ENCODE results near the gene LRP1B. TPM values are rescaled to one million over a fixed set of nuclear protein-coding genes. Genes with fewer than 3 reads are reported as not detected.
"Not testable (repeated sequence)": the region's sequence is repeated elsewhere in the genome, so short reads cannot be mapped to it uniquely, and the experiment has no call there.

Gene LRP1B
- total RNA-seq, 8 experiments from 2014 or later = 0.04 to 31.2 (median 11.5) TPM

DNA sequence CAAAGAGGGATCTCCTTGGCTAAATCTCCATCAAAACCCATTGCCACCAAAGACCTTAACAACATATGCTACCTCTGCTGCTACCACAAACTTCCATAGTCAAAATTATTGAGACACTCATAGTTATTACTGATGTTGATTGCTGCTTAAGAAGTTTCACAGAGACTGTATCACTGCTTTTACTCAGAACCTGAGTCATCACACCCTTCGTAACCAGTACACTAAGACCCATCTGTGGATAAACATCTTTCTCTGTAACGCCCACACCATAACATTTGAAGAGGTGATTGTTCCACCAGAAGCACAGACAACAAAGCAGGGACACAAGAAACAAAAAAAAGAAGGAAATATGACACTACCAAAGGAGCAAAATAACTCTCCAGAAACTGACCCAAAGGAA, 1563.1 kb downstream of the LRP1B start:
- in situ Hi-C loops (cut with MboI; ENCODE audit: low pct_unique_long_range_greater_than_20kb in 2 of 9, low sequenced_read_pairs in 9 of 9, unreplicated experiment in 9 of 9) = no loop called here
- Histone ChIP-seq H3K4me1 (replicated peaks in 1 of 2) (peaks cover 0 to 4% of the 10 kb centered on the region in 2 donors), H3K27ac (no peak overlapping the region), H3K4me3 (no peak overlapping the region)
- WGBS, 10 experiments = 45 to 100% (median 93%) methylated on average over 1 to 2 of the region's 2 CpGs
- no peak for ATAC-seq (replicated peaks in 6 of 8)

GRCh38 chr2:140565756-140566155, 1565.1 kb downstream of the LRP1B start:
- 83% methylated on average over 1 of the region's 3 CpGs; no CpG with 5 or more reads in 9 of the 10 experiments for WGBS, 10 experiments
- Histone ChIP-seq H3K4me3 (no peak overlapping the region), H3K27ac (no peak overlapping the region), H3K4me1 (replicated peaks in 1 of 2) (peaks cover 0 to 4% of the 10 kb centered on the region in 2 donors)
- in situ Hi-C loops (cut with MboI; ENCODE audit: low pct_unique_long_range_greater_than_20kb in 2 of 9, low sequenced_read_pairs in 9 of 9, unreplicated experiment in 9 of 9) = no loop called here
- no peak for ATAC-seq (replicated peaks in 6 of 8)

DNA sequence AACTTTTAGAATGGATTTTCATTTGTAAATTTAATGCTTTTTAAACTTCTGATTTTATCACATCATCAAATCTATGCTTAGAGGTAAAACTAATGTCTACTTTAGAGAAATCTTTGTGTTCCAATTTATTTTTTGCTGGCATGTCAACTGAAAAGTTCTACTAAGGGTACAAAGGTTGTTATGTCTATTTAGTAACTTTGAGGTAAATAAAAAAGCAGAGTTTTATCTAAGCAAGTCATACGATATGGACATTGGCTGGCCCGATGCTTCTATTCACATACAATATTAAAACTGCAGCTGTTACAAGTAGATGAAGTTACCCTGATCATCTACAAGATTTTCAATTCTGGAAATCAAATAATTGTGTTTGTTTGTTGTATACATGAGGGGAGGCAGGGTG, 1575.1 kb downstream of the LRP1B start:
- no peak overlapping the region for H3K4me3 ChIP-seq
- peaks cover 12 to 21% of the 10 kb centered on the region in 2 donors for H3K4me1 ChIP-seq (replicated peaks in 1 of 2)
- in situ Hi-C loops (cut with MboI; ENCODE audit: low pct_unique_long_range_greater_than_20kb in 2 of 9, low sequenced_read_pairs in 9 of 9, unreplicated experiment in 9 of 9) = no loop called here
- no peak for ATAC-seq (replicated peaks in 6 of 8)
- 82 to 100% (median 100%) methylated on average over 1 to 2 of the region's 2 CpGs; no CpG with 5 or more reads in 2 of the 10 experiments for whole genome bisulfite sequencing, 10 experiments
- H3K27ac ChIP-seq = no peak overlapping the region

- Histone ChIP-seq H3K27ac (no peak overlapping the region), H3K4me1 (replicated peaks in 1 of 2) (peaks cover 12 to 24% of the 10 kb centered on the region in 2 donors), H3K4me3 (no peak overlapping the region)
- WGBS, 10 experiments = 43 to 100% (median 97%) methylated on average over 2 to 3 of the region's 3 CpGs; no CpG with 5 or more reads in 1 of the 10 experiments
- in situ Hi-C loops (cut with MboI; ENCODE audit: low pct_unique_long_range_greater_than_20kb in 2 of 9, low sequenced_read_pairs in 9 of 9, unreplicated experiment in 9 of 9) = no loop called here
- no peak for ATAC-seq (replicated peaks in 6 of 8)
Observed at GRCh38 chr2:140552634-140553033, 1578.2 kb downstream of the LRP1B start.

DNA sequence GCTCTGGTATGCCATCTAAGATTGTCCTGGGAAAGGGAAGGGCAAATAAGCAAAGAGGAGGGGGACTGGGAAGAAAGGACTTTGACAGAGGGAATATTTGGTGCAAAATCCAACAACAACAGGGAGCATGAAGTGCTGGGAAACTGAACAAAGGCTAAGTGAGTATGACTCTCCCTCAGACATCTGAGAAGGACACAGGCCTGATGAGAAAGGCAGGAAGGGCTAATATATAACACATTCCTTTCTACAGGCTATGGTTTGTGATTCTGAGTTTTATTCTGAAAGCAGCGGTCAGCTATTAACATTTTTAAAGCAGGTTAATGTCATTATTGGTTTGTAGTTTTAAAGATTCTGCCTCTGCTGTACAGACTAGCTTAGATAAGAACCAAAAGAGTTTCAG, 1579.5 kb downstream of the LRP1B start:
- 29 to 86% (median 60%) methylated on average over 1 of the region's 1 CpG; no CpG with 5 or more reads in 1 of the 10 experiments for WGBS, 10 experiments
- Histone ChIP-seq H3K27ac (peak overlapping the region in 1 of 2 donors; percentile 19), H3K4me1 (replicated peaks in 1 of 2) (peaks cover 12 to 24% of the 10 kb centered on the region in 2 donors), H3K4me3 (no peak overlapping the region)
- ATAC-seq (replicated peaks in 6 of 8) = peak in 5 of 8 experiments; percentile 43 to 85 (median 46)
- in situ Hi-C loops (cut with MboI; ENCODE audit: low pct_unique_long_range_greater_than_20kb in 2 of 9, low sequenced_read_pairs in 9 of 9, unreplicated experiment in 9 of 9) = no loop called here

DNA sequence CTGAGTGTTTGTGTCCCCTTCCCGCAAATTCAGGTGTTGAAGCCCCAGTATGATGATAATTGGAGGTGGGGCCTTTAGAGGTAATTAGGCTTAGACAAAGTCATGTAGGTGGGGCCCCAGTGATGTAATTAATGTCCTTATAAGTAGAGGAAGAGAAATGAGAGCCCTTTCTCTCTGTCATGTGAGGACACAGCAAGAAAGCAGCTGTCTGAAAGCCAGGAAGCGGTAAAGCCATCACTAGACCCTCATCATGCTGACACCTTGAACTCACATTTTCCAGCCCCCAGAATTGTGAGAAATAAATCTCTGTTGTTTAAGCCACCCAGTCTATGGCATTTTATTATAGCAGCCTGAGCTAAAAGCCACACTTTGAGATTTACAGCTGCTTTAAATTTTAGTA, 1580.0 kb downstream of the LRP1B start:
- Histone ChIP-seq H3K4me3 (no peak overlapping the region), H3K27ac (peak overlapping the region in 1 of 2 donors; percentile 19), H3K4me1 (replicated peaks in 1 of 2) (peaks cover 12 to 24% of the 10 kb centered on the region in 2 donors)
- ATAC-seq (replicated peaks in 6 of 8) = peak in 5 of 8 experiments; percentile 57 to 74 (median 65)
- 33 to 100% (median 67%) methylated on average over 1 to 2 of the region's 2 CpGs; no CpG with 5 or more reads in 5 of the 10 experiments for WGBS, 10 experiments
- in situ Hi-C loops (cut with MboI; ENCODE audit: low pct_unique_long_range_greater_than_20kb in 2 of 9, low sequenced_read_pairs in 9 of 9, unreplicated experiment in 9 of 9) = no loop called here

GRCh38 chr2:140544769-140545168, 1586.0 kb downstream of the LRP1B start:
- ATAC-seq (replicated peaks in 6 of 8); H3K4me3 ChIP-seq; H3K4me1 ChIP-seq (replicated peaks in 1 of 2); H3K27ac ChIP-seq; in situ Hi-C loops (cut with MboI; ENCODE audit: low pct_unique_long_range_greater_than_20kb in 2 of 9, low sequenced_read_pairs in 9 of 9, unreplicated experiment in 9 of 9): not testable (repeated sequence)
- 4 to 43% (median 20%) methylated on average over 1 to 2 of the region's 2 CpGs for whole genome bisulfite sequencing, 10 experiments

DNA sequence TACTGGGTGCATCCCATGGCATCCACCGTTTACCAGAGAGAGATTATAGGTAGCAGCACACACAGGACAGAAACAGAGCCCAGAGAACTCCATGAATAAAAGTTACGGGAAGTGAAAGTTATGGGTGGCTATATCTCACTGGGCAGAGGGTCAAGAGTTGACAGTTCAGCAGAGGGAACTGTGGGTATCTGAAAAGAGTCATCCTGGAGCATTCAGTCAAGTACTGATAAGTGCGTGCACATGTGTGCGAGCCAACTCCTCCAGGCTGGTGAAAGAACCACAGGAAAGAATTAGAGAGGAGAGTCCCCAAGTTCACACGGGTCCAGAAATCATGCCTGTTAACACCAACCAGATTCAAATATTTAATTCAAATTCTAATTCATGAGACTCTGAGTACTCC, 1588.2 kb downstream of the LRP1B start:
- no peak overlapping the region for H3K27ac ChIP-seq
- in situ Hi-C loops (cut with MboI; ENCODE audit: low pct_unique_long_range_greater_than_20kb in 2 of 9, low sequenced_read_pairs in 9 of 9, unreplicated experiment in 9 of 9) = no loop called here
- no peak for ATAC-seq (replicated peaks in 6 of 8)
- WGBS, 10 experiments = 31 to 100% (median 93%) methylated on average over 1 to 4 of the region's 5 CpGs; no CpG with 5 or more reads in 3 of the 10 experiments
- peaks cover 3 to 19% of the 10 kb centered on the region in 2 donors for H3K4me1 ChIP-seq (replicated peaks in 1 of 2)
- no peak overlapping the region for H3K4me3 ChIP-seq

DNA sequence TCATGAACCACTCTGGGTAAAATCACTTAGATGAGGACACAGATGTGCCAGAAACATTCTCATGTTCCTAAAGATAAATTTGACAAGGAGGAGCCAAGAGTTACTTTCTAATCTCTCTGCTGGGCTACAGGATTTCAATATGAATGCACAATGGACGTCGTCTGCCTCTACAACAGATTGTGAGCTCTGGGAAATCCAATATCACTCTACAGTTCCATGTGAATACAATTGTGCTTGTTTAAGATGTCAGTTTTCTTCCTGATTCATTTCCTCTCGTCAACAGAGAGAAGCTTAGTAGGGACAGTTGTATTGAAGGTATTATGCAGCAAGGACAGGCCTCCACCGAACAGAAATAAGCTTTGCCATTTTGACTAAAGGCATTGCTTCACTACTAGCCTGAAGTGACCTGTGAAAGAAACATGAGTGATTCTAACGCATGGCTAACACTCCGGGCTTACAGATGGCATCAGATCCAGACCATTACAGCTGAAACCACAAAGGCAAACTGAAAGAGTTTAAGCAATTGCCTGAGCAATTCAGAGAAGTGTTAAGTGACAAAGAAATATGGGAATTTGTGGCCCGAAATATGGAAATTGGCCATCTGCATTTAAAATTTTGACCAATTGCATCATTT, 1591.5 kb downstream of the LRP1B start:
- Histone ChIP-seq H3K27ac (peak overlapping the region in 1 of 2 donors; percentile 38), H3K4me1 (replicated peaks in 1 of 2) (peaks cover 3 to 19% of the 10 kb centered on the region in 2 donors), H3K4me3 (no peak overlapping the region)
- ATAC-seq (replicated peaks in 6 of 8) = peak in 5 of 8 experiments; percentile 26 to 65 (median 56)
- 33 to 74% (median 53%) methylated on average over 2 to 6 of the region's 7 CpGs; no CpG with 5 or more reads in 1 of the 10 experiments for WGBS, 10 experiments
- in situ Hi-C loops (cut with MboI; ENCODE audit: low pct_unique_long_range_greater_than_20kb in 2 of 9, low sequenced_read_pairs in 9 of 9, unreplicated experiment in 9 of 9) = no loop called here

- H3K27ac ChIP-seq = no peak overlapping the region
- no peak overlapping the region for H3K4me3 ChIP-seq
- ATAC-seq (replicated peaks in 6 of 8) = no peak
- in situ Hi-C loops (cut with MboI; ENCODE audit: low pct_unique_long_range_greater_than_20kb in 2 of 9, low sequenced_read_pairs in 9 of 9, unreplicated experiment in 9 of 9) = no loop called here
- no peaks in the 10 kb centered on the region for H3K4me1 ChIP-seq (replicated peaks in 1 of 2)
- WGBS, 10 experiments = 0 to 92% (median 50%) methylated on average over 1 to 2 of the region's 2 CpGs; no CpG with 5 or more reads in 3 of the 10 experiments
Observed at GRCh38 chr2:140529706-140530105, 1601.1 kb downstream of the LRP1B start.

- Histone ChIP-seq H3K27ac (no peak overlapping the region), H3K4me1 (replicated peaks in 1 of 2) (no peaks in the 10 kb centered on the region), H3K4me3 (no peak overlapping the region)
- ATAC-seq (replicated peaks in 6 of 8) = no peak
- WGBS, 10 experiments = 42 to 100% (median 78%) methylated on average over 1 to 2 of the region's 2 CpGs
- in situ Hi-C loops (cut with MboI; ENCODE audit: low pct_unique_long_range_greater_than_20kb in 2 of 9, low sequenced_read_pairs in 9 of 9, unreplicated experiment in 9 of 9) = no loop called here
Observed at GRCh38 chr2:140528982-140529381, 1601.8 kb downstream of the LRP1B start.

DNA sequence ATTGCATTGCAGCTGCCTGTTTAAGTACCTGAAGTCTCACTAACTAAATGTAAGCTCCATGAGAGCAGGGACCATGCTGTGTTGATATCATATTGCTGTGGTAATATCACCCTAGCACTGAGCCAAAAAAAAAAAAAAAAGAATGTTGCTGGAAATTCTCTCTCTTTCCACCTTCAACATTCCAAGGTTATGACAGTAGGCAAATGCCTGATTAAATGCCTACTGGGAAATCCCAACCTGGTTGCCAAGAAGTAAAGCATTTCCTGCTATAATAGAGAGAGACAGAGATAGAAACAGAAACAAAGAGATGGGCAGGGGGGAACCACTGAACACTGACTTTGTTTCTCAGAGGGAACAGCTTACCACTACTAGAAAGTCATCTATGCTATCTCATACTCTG, 1604.2 kb downstream of the LRP1B start:
- no peak for ATAC-seq (replicated peaks in 6 of 8)
- no peak overlapping the region for H3K4me3 ChIP-seq
- no peak overlapping the region for H3K27ac ChIP-seq
- no peaks in the 10 kb centered on the region for H3K4me1 ChIP-seq (replicated peaks in 1 of 2)
- in situ Hi-C loops (cut with MboI; ENCODE audit: low pct_unique_long_range_greater_than_20kb in 2 of 9, low sequenced_read_pairs in 9 of 9, unreplicated experiment in 9 of 9) = no loop called here

DNA sequence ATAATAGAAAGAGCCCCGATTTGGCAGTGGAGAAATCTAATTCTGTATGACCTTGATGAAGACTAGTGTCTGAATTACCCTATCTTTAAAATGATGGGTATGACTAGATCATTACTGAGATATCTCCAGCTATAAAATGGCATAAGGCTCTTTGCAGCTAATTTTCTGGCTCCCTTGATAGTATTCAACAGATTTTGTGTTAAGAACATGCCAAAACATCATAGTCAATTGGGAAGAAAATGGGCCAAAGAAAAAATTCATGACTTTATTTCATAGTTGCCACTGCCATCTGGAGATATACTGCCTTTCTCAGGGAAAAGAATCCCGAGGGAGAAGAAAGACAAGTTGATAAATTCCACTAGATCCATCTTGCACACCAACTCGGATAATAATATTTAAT, 1618.7 kb downstream of the LRP1B start:
- in situ Hi-C loops (cut with MboI; ENCODE audit: low pct_unique_long_range_greater_than_20kb in 2 of 9, low sequenced_read_pairs in 9 of 9, unreplicated experiment in 9 of 9) = no loop called here
- Histone ChIP-seq H3K27ac (no peak overlapping the region), H3K4me3 (no peak overlapping the region), H3K4me1 (replicated peaks in 1 of 2) (peaks cover 0 to 12% of the 10 kb centered on the region in 2 donors)
- WGBS, 10 experiments = 28 to 91% (median 67%) methylated on average over 1 to 3 of the region's 3 CpGs; no CpG with 5 or more reads in 1 of the 10 experiments
- no peak for ATAC-seq (replicated peaks in 6 of 8)

- in situ Hi-C loops (cut with MboI; ENCODE audit: low pct_unique_long_range_greater_than_20kb in 2 of 9, low sequenced_read_pairs in 9 of 9, unreplicated experiment in 9 of 9) = no loop called here
- no peak overlapping the region for H3K27ac ChIP-seq
- no peak for ATAC-seq (replicated peaks in 6 of 8)
- H3K4me1 ChIP-seq (replicated peaks in 1 of 2) = peaks cover 0 to 12% of the 10 kb centered on the region in 2 donors
- H3K4me3 ChIP-seq = no peak overlapping the region
- 74 to 100% (median 85%) methylated on average over 1 to 6 of the region's 6 CpGs; no CpG with 5 or more reads in 2 of the 10 experiments for WGBS, 10 experiments
Observed at GRCh38 chr2:140509765-140510164, 1621.1 kb downstream of the LRP1B start.
